Caco-2 (cell line): Measurements from ENCODE around the gene ID1. TPM values are rescaled to one million over a fixed set of nuclear protein-coding genes. Genes with fewer than 3 reads are reported as not detected.
"Not testable (repeated sequence)": the region's sequence is repeated elsewhere in the genome, so short reads cannot be mapped to it uniquely, and the experiment has no call there.

ENCODE experiments used
- BruUV-seq: library from RNA; stranded (reverse); fragments of 400-500 nt; replicated peaks from 2 replicates; lab custom pipeline; 2021; lab: Mats Ljungman, UMichigan
- CTCF ChIA-PET: fragments of 300-600 bp; sonication (Branson Sonifier 250); formaldehyde crosslinking; loops from one replicate; lab custom pipeline; 2022; ENCODE audit warnings: antibody characterized with exemption; lab: Charles Lee
- POLR2A ChIA-PET: fragments of 300-600 bp; sonication (Branson Sonifier 250); formaldehyde crosslinking; loops from one replicate; lab custom pipeline; 2022; ENCODE audit warnings: antibody characterized with exemption; lab: Charles Lee
- DNase-seq, 2 experiments: peaks; one replicate each; pipeline versions ENCODE4 v3.0.0 to v3.0.0-alpha.2; 2020 to 2022
- H3K27me3 ChIP-seq: replicated peaks from 2 replicates; pipeline ENCODE4 v1.6.0; 2011; ENCODE audit warnings: low read length; ENCODE audit not compliant: control insufficient read depth, insufficient read depth
- H3K36me3 ChIP-seq: 2 replicates; pipeline ENCODE4 v1.5.1; 2011; ENCODE audit warnings: low read length; ENCODE audit not compliant: control insufficient read depth, insufficient read depth
- H3K4me1 ChIP-seq: fragments of 250-450 bp; sonication (Bioruptor Pico); 2 replicates; pipeline ENCODE4 v1.5.1; 2020; ENCODE audit warnings: mild to moderate bottlenecking
- H3K4me3 ChIP-seq: 2 replicates; pipeline ENCODE4 v1.5.1; 2011; ENCODE audit warnings: low read depth, mild to moderate bottlenecking, control low read depth, low read length
- H3K9me3 ChIP-seq: fragments of 250-450 bp; sonication (Bioruptor Pico); 2 replicates; pipeline ENCODE4 v1.5.1; 2020; ENCODE audit warnings: mild to moderate bottlenecking, moderate library complexity
- H3K27ac Mint-ChIP-seq: one replicate; pipeline ENCODE4 v1.8.0; 2022; ENCODE audit warnings: mixed read lengths; ENCODE audit not compliant: unreplicated experiment
- H3K27me3 Mint-ChIP-seq: one replicate; pipeline ENCODE4 v1.8.0; 2022; ENCODE audit warnings: mixed read lengths; ENCODE audit not compliant: insufficient read depth, unreplicated experiment
- H3K36me3 Mint-ChIP-seq: one replicate; pipeline ENCODE4 v1.8.0; 2022; ENCODE audit warnings: mild to moderate bottlenecking, mixed read lengths; ENCODE audit not compliant: insufficient read depth, unreplicated experiment
- H3K4me1 Mint-ChIP-seq: one replicate; pipeline ENCODE4 v1.8.0; 2022; ENCODE audit warnings: low read depth, mixed read lengths; ENCODE audit not compliant: unreplicated experiment
- H3K4me3 Mint-ChIP-seq: one replicate; pipeline ENCODE4 v1.8.0; 2022; ENCODE audit warnings: mild to moderate bottlenecking, moderate library complexity, mixed read lengths; ENCODE audit not compliant: unreplicated experiment
- H3K9me3 Mint-ChIP-seq: one replicate; pipeline ENCODE4 v1.8.0; 2022; ENCODE audit warnings: mixed read lengths; ENCODE audit not compliant: unreplicated experiment
- CTCF ChIP-seq, 2 experiments: fragments of 200-600 bp in 1 of 2; IDR thresholded peaks; 1 replicate in 1 of 2; 2 replicates in 1 of 2; pipeline versions ENCODE4 v1.5.1 to v1.8.0; 2011 to 2022; ENCODE audit warnings: antibody characterized with exemption in 1 of 2, control low read depth in 1 of 2, inconsistent platforms in 1 of 2, low read depth in 1 of 2, low read length in 1 of 2, mild to moderate bottlenecking in 1 of 2, moderate library complexity in 1 of 2; ENCODE audit not compliant: insufficient read depth in 1 of 2, severe bottlenecking in 1 of 2, unreplicated experiment in 1 of 2
- intact Hi-C: fragments of 100-400 bp; cut with micrococcal nuclease; formaldehyde crosslinking; loops from one replicate; pipeline ENCODE4 v1.10.0; 2022; ENCODE audit not compliant: unreplicated experiment
- total RNA-seq: library from RNA; stranded (reverse); gene quantifications from 2 replicates; pipeline ENCODE4 v1.2.3, GENCODE V29; 2022

Gene ID1
- total RNA-seq, 1 experiment from 2014 or later, result 163 TPM

GRCh38 chr20:31642837-31643236, 37.7 kb downstream of the ID1 start:
- H3K27ac Mint-ChIP-seq, result no peak overlapping the region
- POLR2A ChIA-PET, result interaction anchor here (0.6 kb wide), 1 partner anchor 9 kb away, joined by 3 read pairs; no protein-coding TSS in a partner anchor
- no TSS peak for BruUV-seq
- H3K9me3 ChIP-seq, result no peaks in the 10 kb centered on the region
- no peak overlapping the region for H3K4me3 ChIP-seq
- no peaks in the 10 kb centered on the region for H3K36me3 ChIP-seq
- H3K4me1 ChIP-seq, result no peaks in the 10 kb centered on the region
- H3K27me3 Mint-ChIP-seq, result no peaks in the 10 kb centered on the region
- H3K36me3 Mint-ChIP-seq, result no peaks in the 10 kb centered on the region
- no peak for TF ChIP-seq CTCF (IDR thresholded peaks at IDR 0.05; ENCODE audit: insufficient read depth in 1 of 2, low read depth in 1 of 2, low read length in 1 of 2, severe bottlenecking in 1 of 2, unreplicated experiment in 1 of 2)
- H3K4me1 Mint-ChIP-seq, result no peaks in the 10 kb centered on the region
- no peak overlapping the region for H3K4me3 Mint-ChIP-seq
- no peaks in the 10 kb centered on the region for H3K27me3 ChIP-seq
- CTCF ChIA-PET, result interaction anchor here (0.7 to 0.8 kb wide), 2 partner anchors 9 to 19 kb away, joined by 3 read pairs; no protein-coding TSS in a partner anchor
- no peaks in the 10 kb centered on the region for H3K9me3 Mint-ChIP-seq
- DNase-seq, result no peak
- intact Hi-C loops, result no loop called here

- no peak overlapping the region for H3K4me3 Mint-ChIP-seq
These were observed 38.4 kb downstream of the ID1 start for GRCh38 chr20:31643522-31643921.

GRCh38 chr20:31644701-31645100, 39.6 kb downstream of the ID1 start:
- H3K9me3 Mint-ChIP-seq, result no peaks in the 10 kb centered on the region
- no peak for DNase-seq
- no peaks in the 10 kb centered on the region for H3K27me3 ChIP-seq
- BruUV-seq, result no TSS peak
- TF ChIP-seq CTCF (IDR thresholded peaks at IDR 0.05; ENCODE audit: insufficient read depth in 1 of 2, low read depth in 1 of 2, low read length in 1 of 2, severe bottlenecking in 1 of 2, unreplicated experiment in 1 of 2), result no peak
- no peaks in the 10 kb centered on the region for H3K36me3 ChIP-seq
- no peak overlapping the region for H3K27ac Mint-ChIP-seq
- POLR2A ChIA-PET, result interaction anchor here (1.1 kb wide), 1 partner anchor 79 kb away, joined by 5 read pairs; no protein-coding TSS in a partner anchor
- H3K4me1 ChIP-seq, result no peaks in the 10 kb centered on the region
- H3K9me3 ChIP-seq, result no peaks in the 10 kb centered on the region
- H3K4me1 Mint-ChIP-seq, result no peaks in the 10 kb centered on the region
- no peaks in the 10 kb centered on the region for H3K36me3 Mint-ChIP-seq
- intact Hi-C loops, result no loop called here
- no peaks in the 10 kb centered on the region for H3K27me3 Mint-ChIP-seq
- no peak overlapping the region for H3K4me3 Mint-ChIP-seq
- CTCF ChIA-PET, result interaction anchor here (0.6 to 1.9 kb wide), 5 partner anchors 10 to 226 kb away, joined by 3 to 10 read pairs (median 4); partner anchors contain the start of genes DUSP15 and TTLL9
- H3K4me3 ChIP-seq, result no peak overlapping the region

More at GRCh38 chr20:31643522-31643921, 38.4 kb downstream of the ID1 start:
- ChIA-PET CTCF (interaction anchor here (0.8 to 1.9 kb wide), 3 partner anchors 18 to 82 kb away, joined by 3 to 10 read pairs (median 4); no protein-coding TSS in a partner anchor), POLR2A (no interaction called here)
- no peaks in the 10 kb centered on the region for H3K4me1 Mint-ChIP-seq
- DNase-seq, result no peak
- H3K27ac Mint-ChIP-seq, result no peak overlapping the region
- no peak overlapping the region for H3K4me3 ChIP-seq
- no peaks in the 10 kb centered on the region for H3K9me3 Mint-ChIP-seq
- no peaks in the 10 kb centered on the region for H3K27me3 Mint-ChIP-seq
- intact Hi-C loops, result no loop called here
- no TSS peak for BruUV-seq
- H3K36me3 ChIP-seq, result no peaks in the 10 kb centered on the region
- no peaks in the 10 kb centered on the region for H3K9me3 ChIP-seq
- TF ChIP-seq CTCF (IDR thresholded peaks at IDR 0.05; ENCODE audit: insufficient read depth in 1 of 2, low read depth in 1 of 2, low read length in 1 of 2, severe bottlenecking in 1 of 2, unreplicated experiment in 1 of 2), result no peak
- H3K4me1 ChIP-seq, result no peaks in the 10 kb centered on the region
- no peaks in the 10 kb centered on the region for H3K27me3 ChIP-seq
- no peaks in the 10 kb centered on the region for H3K36me3 Mint-ChIP-seq

- H3K36me3 ChIP-seq, BruUV-seq, H3K4me1 ChIP-seq, H3K4me1 Mint-ChIP-seq, DNase-seq, H3K4me3 ChIP-seq, H3K27me3 Mint-ChIP-seq, H3K9me3 ChIP-seq, H3K9me3 Mint-ChIP-seq, H3K27me3 ChIP-seq, H3K27ac Mint-ChIP-seq, intact Hi-C loops, POLR2A ChIA-PET, H3K4me3 Mint-ChIP-seq: not testable (repeated sequence)
- peaks cover 18% of the 10 kb centered on the region for H3K36me3 Mint-ChIP-seq
- CTCF ChIA-PET, result interaction anchor here (0.7 to 1.9 kb wide), 6 partner anchors 13 to 86 kb away, joined by 3 to 11 read pairs (median 6); no protein-coding TSS in a partner anchor
These were observed 43.0 kb downstream of the ID1 start for GRCh38 chr20:31648104-31648503.
